ENCODE measurements around the gene NSMF.
"Not testable (repeated sequence)": the region's sequence is repeated elsewhere in the genome, so short reads cannot be mapped to it uniquely, and the experiment has no call there.

NSMF gene

GRCh38 chr9:137411260-137411644 is 47.9 kb downstream of the NSMF start:
- Histone ChIP-seq H3K4me1 (ENCODE audit: control insufficient read depth in 2 of 2, insufficient read depth in 2 of 2, low read length in 2 of 2) (peaks cover 26 to 34% of the 10 kb centered on the region in 2 donors), H3K27me3 (ENCODE audit: control insufficient read depth in 2 of 2, insufficient read depth in 2 of 2, low read length in 2 of 2) (no peaks in the 10 kb centered on the region), H3K36me3 (ENCODE audit: control insufficient read depth in 2 of 2, insufficient read depth in 2 of 2, low read length in 2 of 2) (no peaks in the 10 kb centered on the region), H3K9ac (ENCODE audit: low read depth in 1 of 2, low read length in 2 of 2) (no peak overlapping the region), H3K9me3 (ENCODE audit: control insufficient read depth in 2 of 2, low read length in 2 of 2) (no peaks in the 10 kb centered on the region), H3K4me3 (ENCODE audit: low read length in 2 of 2) (no peak overlapping the region), H3K27ac (ENCODE audit: low read depth in 2 of 2, low read length in 2 of 2) (no peak overlapping the region)

- no peaks in the 10 kb centered on the region for H3K36me3 ChIP-seq (ENCODE audit: control insufficient read depth in 2 of 2, insufficient read depth in 2 of 2, low read length in 2 of 2)
- H3K9ac ChIP-seq (ENCODE audit: low read depth in 1 of 2, low read length in 2 of 2) = no peak overlapping the region
- no peaks in the 10 kb centered on the region for H3K9me3 ChIP-seq (ENCODE audit: control insufficient read depth in 2 of 2, low read length in 2 of 2)
- peaks cover 27 to 34% of the 10 kb centered on the region in 2 donors for H3K4me1 ChIP-seq (ENCODE audit: control insufficient read depth in 2 of 2, insufficient read depth in 2 of 2, low read length in 2 of 2)
- no peak overlapping the region for H3K4me3 ChIP-seq (ENCODE audit: low read length in 2 of 2)
- H3K27ac ChIP-seq (ENCODE audit: low read depth in 2 of 2, low read length in 2 of 2) = no peak overlapping the region
- no peaks in the 10 kb centered on the region for H3K27me3 ChIP-seq (ENCODE audit: control insufficient read depth in 2 of 2, insufficient read depth in 2 of 2, low read length in 2 of 2)
These were observed 48.3 kb downstream of the NSMF start for GRCh38 chr9:137410891-137411249.

GRCh38 chr9:137410236-137410890 is 48.8 kb downstream of the NSMF start:
- peaks cover 30 to 34% of the 10 kb centered on the region in 2 donors for H3K4me1 ChIP-seq (ENCODE audit: control insufficient read depth in 2 of 2, insufficient read depth in 2 of 2, low read length in 2 of 2)
- not testable (repeated sequence) for H3K36me3 ChIP-seq (ENCODE audit: control insufficient read depth in 2 of 2, insufficient read depth in 2 of 2, low read length in 2 of 2); H3K9ac ChIP-seq (ENCODE audit: low read depth in 1 of 2, low read length in 2 of 2); H3K27me3 ChIP-seq (ENCODE audit: control insufficient read depth in 2 of 2, insufficient read depth in 2 of 2, low read length in 2 of 2); H3K9me3 ChIP-seq (ENCODE audit: control insufficient read depth in 2 of 2, low read length in 2 of 2); H3K27ac ChIP-seq (ENCODE audit: low read depth in 2 of 2, low read length in 2 of 2); H3K4me3 ChIP-seq (ENCODE audit: low read length in 2 of 2)

- Histone ChIP-seq H3K4me3 (ENCODE audit: low read length in 2 of 2) (no peak overlapping the region), H3K9ac (ENCODE audit: low read depth in 1 of 2, low read length in 2 of 2) (no peak overlapping the region), H3K27me3 (ENCODE audit: control insufficient read depth in 2 of 2, insufficient read depth in 2 of 2, low read length in 2 of 2) (no peaks in the 10 kb centered on the region), H3K4me1 (ENCODE audit: control insufficient read depth in 2 of 2, insufficient read depth in 2 of 2, low read length in 2 of 2) (peaks cover 28 to 32% of the 10 kb centered on the region in 2 donors), H3K36me3 (ENCODE audit: control insufficient read depth in 2 of 2, insufficient read depth in 2 of 2, low read length in 2 of 2) (no peaks in the 10 kb centered on the region), H3K27ac (ENCODE audit: low read depth in 2 of 2, low read length in 2 of 2) (no peak overlapping the region), H3K9me3 (ENCODE audit: control insufficient read depth in 2 of 2, low read length in 2 of 2) (no peaks in the 10 kb centered on the region)
These were observed 49.6 kb downstream of the NSMF start for GRCh38 chr9:137409515-137409914.

- Histone ChIP-seq H3K4me3 (ENCODE audit: low read length in 2 of 2) (no peak overlapping the region), H3K4me1 (ENCODE audit: control insufficient read depth in 2 of 2, insufficient read depth in 2 of 2, low read length in 2 of 2) (peaks cover 26 to 27% of the 10 kb centered on the region in 2 donors), H3K27ac (ENCODE audit: low read depth in 2 of 2, low read length in 2 of 2) (no peak overlapping the region), H3K36me3 (ENCODE audit: control insufficient read depth in 2 of 2, insufficient read depth in 2 of 2, low read length in 2 of 2) (no peaks in the 10 kb centered on the region), H3K27me3 (ENCODE audit: control insufficient read depth in 2 of 2, insufficient read depth in 2 of 2, low read length in 2 of 2) (no peaks in the 10 kb centered on the region), H3K9me3 (ENCODE audit: control insufficient read depth in 2 of 2, low read length in 2 of 2) (no peaks in the 10 kb centered on the region), H3K9ac (ENCODE audit: low read depth in 1 of 2, low read length in 2 of 2) (no peak overlapping the region)
These were observed 50.3 kb downstream of the NSMF start for GRCh38 chr9:137408651-137409405.

GRCh38 chr9:137407590-137408300 is 51.4 kb downstream of the NSMF start:
- Histone ChIP-seq H3K27ac (ENCODE audit: low read depth in 2 of 2, low read length in 2 of 2) (peak overlapping the region in 1 of 2 donors; percentile 48), H3K4me1 (ENCODE audit: control insufficient read depth in 2 of 2, insufficient read depth in 2 of 2, low read length in 2 of 2) (peaks cover 21 to 22% of the 10 kb centered on the region in 2 donors), H3K27me3 (ENCODE audit: control insufficient read depth in 2 of 2, insufficient read depth in 2 of 2, low read length in 2 of 2) (no peaks in the 10 kb centered on the region), H3K9ac (ENCODE audit: low read depth in 1 of 2, low read length in 2 of 2) (peak overlapping the region in 1 of 2 donors; percentile 64), H3K4me3 (ENCODE audit: low read length in 2 of 2) (peak overlapping the region in 1 of 2 donors; percentile 48), H3K9me3 (ENCODE audit: control insufficient read depth in 2 of 2, low read length in 2 of 2) (no peaks in the 10 kb centered on the region), H3K36me3 (ENCODE audit: control insufficient read depth in 2 of 2, insufficient read depth in 2 of 2, low read length in 2 of 2) (no peaks in the 10 kb centered on the region)

GRCh38 chr9:137406876-137407589 is 52.1 kb downstream of the NSMF start:
- peak overlapping the region; percentile 42 to 48 for H3K27ac ChIP-seq (ENCODE audit: low read depth in 2 of 2, low read length in 2 of 2)
- H3K27me3 ChIP-seq (ENCODE audit: control insufficient read depth in 2 of 2, insufficient read depth in 2 of 2, low read length in 2 of 2) = no peaks in the 10 kb centered on the region
- H3K9ac ChIP-seq (ENCODE audit: low read depth in 1 of 2, low read length in 2 of 2) = peak overlapping the region; percentile 52 to 64
- peak overlapping the region; percentile 31 to 48 for H3K4me3 ChIP-seq (ENCODE audit: low read length in 2 of 2)
- peaks cover 0 to 4% of the 10 kb centered on the region in 2 donors for H3K36me3 ChIP-seq (ENCODE audit: control insufficient read depth in 2 of 2, insufficient read depth in 2 of 2, low read length in 2 of 2)
- no peaks in the 10 kb centered on the region for H3K9me3 ChIP-seq (ENCODE audit: control insufficient read depth in 2 of 2, low read length in 2 of 2)
- H3K4me1 ChIP-seq (ENCODE audit: control insufficient read depth in 2 of 2, insufficient read depth in 2 of 2, low read length in 2 of 2) = peaks cover 17% of the 10 kb centered on the region in 2 donors

- Histone ChIP-seq H3K9me3 (ENCODE audit: control insufficient read depth in 2 of 2, low read length in 2 of 2) (no peaks in the 10 kb centered on the region), H3K4me1 (ENCODE audit: control insufficient read depth in 2 of 2, insufficient read depth in 2 of 2, low read length in 2 of 2) (peaks cover 13 to 14% of the 10 kb centered on the region in 2 donors), H3K4me3 (ENCODE audit: low read length in 2 of 2) (peak overlapping the region in 1 of 2 donors; percentile 48), H3K9ac (ENCODE audit: low read depth in 1 of 2, low read length in 2 of 2) (peak overlapping the region in 1 of 2 donors; percentile 57), H3K36me3 (ENCODE audit: control insufficient read depth in 2 of 2, insufficient read depth in 2 of 2, low read length in 2 of 2) (peaks cover 0 to 6% of the 10 kb centered on the region in 2 donors), H3K27ac (ENCODE audit: low read depth in 2 of 2, low read length in 2 of 2) (peak overlapping the region in 1 of 2 donors; percentile 42), H3K27me3 (ENCODE audit: control insufficient read depth in 2 of 2, insufficient read depth in 2 of 2, low read length in 2 of 2) (no peaks in the 10 kb centered on the region)
These were observed 52.9 kb downstream of the NSMF start for GRCh38 chr9:137406085-137406760.

GRCh38 chr9:137405677-137406081 is 53.5 kb downstream of the NSMF start:
- Histone ChIP-seq H3K4me3 (ENCODE audit: low read length in 2 of 2) (no peak overlapping the region), H3K27me3 (ENCODE audit: control insufficient read depth in 2 of 2, insufficient read depth in 2 of 2, low read length in 2 of 2) (no peaks in the 10 kb centered on the region), H3K9me3 (ENCODE audit: control insufficient read depth in 2 of 2, low read length in 2 of 2) (no peaks in the 10 kb centered on the region), H3K9ac (ENCODE audit: low read depth in 1 of 2, low read length in 2 of 2) (no peak overlapping the region), H3K4me1 (ENCODE audit: control insufficient read depth in 2 of 2, insufficient read depth in 2 of 2, low read length in 2 of 2) (peaks cover 9 to 14% of the 10 kb centered on the region in 2 donors), H3K27ac (ENCODE audit: low read depth in 2 of 2, low read length in 2 of 2) (no peak overlapping the region), H3K36me3 (ENCODE audit: control insufficient read depth in 2 of 2, insufficient read depth in 2 of 2, low read length in 2 of 2) (peaks cover 0 to 6% of the 10 kb centered on the region in 2 donors)
